Suppressor macrophage treated with lipopolysaccharide for 4 hours (primary cell): Measurements from ENCODE around the gene DYSF.
"Not testable (repeated sequence)": the region's sequence is repeated elsewhere in the genome, so short reads cannot be mapped to it uniquely, and the experiment has no call there.

Experiments
- DNase-seq: peaks from one replicate; pipeline ENCODE4 v3.0.0-alpha.2; 2020

The DYSF gene

DNA sequence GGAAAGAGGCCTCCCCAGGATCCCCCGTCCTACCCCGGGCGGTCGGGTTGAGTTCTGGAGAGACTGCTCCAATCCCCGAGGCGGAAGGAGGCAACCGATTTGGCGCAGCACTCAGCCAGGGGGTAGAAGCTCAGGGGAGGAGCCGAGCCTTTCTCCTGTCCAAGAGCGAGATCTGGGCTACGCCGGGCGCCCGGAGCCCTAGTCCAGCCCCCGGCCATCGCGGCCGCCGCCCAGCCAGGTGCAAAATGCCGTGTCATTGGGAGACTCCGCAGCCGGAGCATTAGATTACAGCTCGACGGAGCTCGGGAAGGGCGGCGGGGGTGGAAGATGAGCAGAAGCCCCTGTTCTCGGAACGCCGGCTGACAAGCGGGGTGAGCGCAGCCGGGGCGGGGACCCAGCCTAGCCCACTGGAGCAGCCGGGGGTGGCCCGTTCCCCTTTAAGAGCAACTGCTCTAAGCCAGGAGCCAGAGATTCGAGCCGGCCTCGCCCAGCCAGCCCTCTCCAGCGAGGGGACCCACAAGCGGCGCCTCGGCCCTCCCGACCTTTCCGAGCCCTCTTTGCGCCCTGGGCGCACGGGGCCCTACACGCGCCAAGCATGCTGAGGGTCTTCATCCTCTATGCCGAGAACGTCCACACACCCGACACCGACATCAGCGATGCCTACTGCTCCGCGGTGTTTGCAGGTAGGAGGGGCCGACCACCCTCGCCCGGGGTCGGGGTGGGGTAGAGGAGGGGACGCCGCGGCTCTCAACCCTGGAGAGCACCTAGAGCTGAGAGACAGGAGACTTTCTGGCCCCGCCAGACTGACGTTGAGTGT lies at the start of gene DYSF:
TSS of gene DYSF (plus strand) at position 158 of the 817 bp plus-strand sequence.
- DNase-seq = peak; percentile 37

- no peak for DNase-seq
Measured at GRCh38 chr2:71409611-71410010, 43.8 kb upstream of the DYSF start.

DNA sequence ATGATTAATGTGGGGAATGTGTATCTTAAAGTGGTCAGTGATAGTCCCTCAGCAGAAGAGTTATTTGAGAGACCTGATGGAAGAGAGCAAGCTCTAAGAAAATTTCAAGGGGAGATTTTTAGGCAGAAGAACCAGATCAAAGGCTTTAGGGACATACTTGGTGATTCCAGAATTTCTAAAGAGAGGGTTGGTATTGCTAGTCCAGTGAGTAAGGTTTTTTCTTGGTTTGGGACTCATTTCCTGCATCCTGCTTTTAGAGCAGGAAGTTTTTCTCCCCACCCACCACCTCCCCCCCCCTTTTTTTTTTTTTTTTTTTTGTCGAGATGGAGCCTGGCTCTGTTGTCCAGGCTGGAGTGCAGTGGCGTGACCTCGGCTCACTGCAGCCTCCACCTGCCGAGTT lies 42.7 kb upstream of the DYSF start:
- no peak for DNase-seq

- DNase-seq = not testable (repeated sequence)
Measured at GRCh38 chr2:71416866-71417265, 36.5 kb upstream of the DYSF start.

- DNase-seq = no peak
Measured at GRCh38 chr2:71417300-71418202, 35.8 kb upstream of the DYSF start.

- no peak for DNase-seq
Measured at GRCh38 chr2:71419145-71419544, 34.2 kb upstream of the DYSF start.

DNA sequence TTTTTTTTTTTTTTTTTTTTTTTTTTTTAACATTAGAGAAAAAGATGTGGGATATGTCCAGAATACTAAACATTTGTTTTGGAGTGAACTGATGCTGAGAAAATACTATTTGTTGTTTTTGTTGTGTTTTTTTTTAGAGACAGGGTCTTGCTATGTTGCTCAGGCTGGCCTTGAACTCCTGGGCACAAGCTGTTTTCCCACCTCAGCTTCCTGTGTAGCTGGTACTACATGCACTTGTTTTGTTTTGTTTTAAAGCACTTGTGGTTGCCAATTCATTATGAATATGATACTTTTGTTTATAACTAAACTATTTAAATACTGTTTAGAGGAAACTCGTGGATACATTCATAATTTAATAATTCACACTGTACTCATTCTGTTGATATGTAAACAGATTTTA lies 33.4 kb upstream of the DYSF start:
- no peak for DNase-seq

GRCh38 chr2:71422786-71423185 lies 30.6 kb upstream of the DYSF start:
- peak; percentile 51 for DNase-seq

GRCh38 chr2:71423817-71424420 lies 29.4 kb upstream of the DYSF start:
- DNase-seq = no peak

- DNase-seq = no peak
Measured at GRCh38 chr2:71426721-71427120, 26.6 kb upstream of the DYSF start.

DNA sequence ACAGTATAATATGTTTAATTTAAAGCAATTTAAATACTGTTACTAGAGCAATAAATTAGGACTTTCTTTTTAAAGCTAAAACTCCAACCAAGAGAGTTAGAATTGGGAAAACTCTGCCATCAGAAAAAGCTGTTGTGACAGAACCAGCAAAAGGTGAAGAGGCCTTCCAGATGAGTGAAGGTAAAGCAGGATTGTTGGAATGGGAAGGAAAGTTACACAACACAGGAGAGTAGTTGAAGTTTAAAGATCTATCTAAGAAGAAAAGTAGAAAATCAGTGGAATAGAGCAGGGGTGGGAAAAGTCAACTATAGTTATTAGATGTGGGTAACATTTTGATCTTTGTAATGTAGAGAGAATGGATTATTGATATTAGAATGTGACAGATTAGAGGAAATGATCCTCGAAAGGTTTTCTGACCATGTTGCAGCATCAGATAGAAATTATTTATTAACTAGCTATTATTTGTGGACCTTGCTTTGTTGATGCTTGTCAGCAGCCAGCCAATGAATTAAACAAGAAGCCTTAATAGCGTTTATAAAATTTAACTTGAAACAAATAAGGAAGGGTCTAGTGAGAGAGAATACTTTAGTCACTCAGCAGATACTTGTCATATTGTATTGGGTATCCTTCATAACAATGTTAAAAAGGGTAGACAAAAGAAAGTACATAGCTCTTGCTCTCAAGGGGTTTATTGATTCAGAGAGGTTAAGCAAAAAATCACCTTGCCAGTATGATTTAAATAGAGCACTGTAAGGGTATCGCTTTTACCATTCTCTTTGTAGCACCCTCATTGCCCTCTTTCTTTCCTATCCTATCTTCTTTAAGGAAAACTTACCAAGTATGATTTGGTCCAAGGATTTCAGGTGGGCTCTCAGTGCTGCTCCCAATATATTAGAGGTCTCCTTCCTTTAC lies 24.6 kb upstream of the DYSF start:
- DNase-seq = no peak

DNA sequence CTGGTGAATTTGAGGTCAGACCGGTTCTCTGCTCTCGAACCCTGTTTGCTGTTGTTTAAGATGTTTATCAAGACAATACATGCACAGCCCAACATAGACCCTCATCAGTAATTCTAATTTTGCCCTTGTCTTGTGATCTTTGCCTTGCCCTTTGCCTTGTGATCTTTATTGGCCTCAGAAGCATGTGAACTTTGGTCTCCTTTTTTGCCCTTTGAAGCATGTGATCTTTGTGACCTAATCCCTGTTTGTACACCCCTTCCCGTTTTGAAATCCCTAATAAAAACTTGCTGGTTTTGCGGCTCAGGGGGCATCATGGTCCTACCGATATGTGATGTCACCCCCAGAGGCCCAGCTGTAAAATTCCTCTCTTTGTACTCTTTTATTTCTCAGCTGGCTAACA lies 8.2 kb upstream of the DYSF start:
- not testable (repeated sequence) for DNase-seq

- no peak for DNase-seq
Measured at GRCh38 chr2:71446505-71446904, 6.9 kb upstream of the DYSF start.

DNA sequence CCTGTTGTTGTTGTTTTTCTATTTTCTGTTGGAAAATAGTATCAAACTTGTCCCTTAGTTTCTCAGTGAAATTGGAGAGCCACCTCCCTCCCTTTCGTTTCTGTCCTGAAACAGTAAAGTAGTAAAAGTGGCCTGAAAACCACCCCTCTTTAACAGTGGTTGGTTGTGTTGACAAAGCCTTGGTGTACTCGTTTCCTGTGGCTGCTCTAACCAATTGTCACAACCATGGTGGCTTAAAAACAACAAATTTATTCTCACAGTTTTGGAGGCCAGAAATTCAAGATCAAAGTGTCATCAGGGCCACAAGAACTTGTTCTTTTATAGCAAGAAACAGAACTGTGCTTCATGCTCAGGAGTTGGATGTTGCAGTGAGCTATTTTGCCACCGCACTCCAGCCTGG lies 4.0 kb upstream of the DYSF start:
- DNase-seq = no peak

DNA sequence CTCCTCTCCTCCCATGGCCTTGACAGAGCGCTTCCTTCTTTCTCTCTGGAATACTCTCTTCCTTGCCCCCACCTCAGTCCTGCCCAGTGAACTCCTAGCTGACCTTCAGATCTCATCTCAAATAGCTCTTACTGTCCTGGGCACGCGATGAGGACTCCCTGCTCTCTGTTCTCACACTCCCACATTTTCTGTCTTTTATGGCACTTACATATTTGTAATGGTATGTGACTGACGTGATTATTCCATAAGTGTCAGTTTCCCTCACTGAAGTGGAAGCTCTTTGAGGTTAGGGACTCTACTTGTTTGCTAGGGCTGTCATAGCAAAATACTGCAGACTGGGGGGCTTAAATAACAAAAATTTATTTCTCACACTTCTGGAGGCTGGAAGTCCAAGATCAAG lies 1.7 kb upstream of the DYSF start:
- DNase-seq = no peak

GRCh38 chr2:71452565-71452964 lies 796 bp upstream of the DYSF start:
- peak; percentile 60 for DNase-seq

DNA sequence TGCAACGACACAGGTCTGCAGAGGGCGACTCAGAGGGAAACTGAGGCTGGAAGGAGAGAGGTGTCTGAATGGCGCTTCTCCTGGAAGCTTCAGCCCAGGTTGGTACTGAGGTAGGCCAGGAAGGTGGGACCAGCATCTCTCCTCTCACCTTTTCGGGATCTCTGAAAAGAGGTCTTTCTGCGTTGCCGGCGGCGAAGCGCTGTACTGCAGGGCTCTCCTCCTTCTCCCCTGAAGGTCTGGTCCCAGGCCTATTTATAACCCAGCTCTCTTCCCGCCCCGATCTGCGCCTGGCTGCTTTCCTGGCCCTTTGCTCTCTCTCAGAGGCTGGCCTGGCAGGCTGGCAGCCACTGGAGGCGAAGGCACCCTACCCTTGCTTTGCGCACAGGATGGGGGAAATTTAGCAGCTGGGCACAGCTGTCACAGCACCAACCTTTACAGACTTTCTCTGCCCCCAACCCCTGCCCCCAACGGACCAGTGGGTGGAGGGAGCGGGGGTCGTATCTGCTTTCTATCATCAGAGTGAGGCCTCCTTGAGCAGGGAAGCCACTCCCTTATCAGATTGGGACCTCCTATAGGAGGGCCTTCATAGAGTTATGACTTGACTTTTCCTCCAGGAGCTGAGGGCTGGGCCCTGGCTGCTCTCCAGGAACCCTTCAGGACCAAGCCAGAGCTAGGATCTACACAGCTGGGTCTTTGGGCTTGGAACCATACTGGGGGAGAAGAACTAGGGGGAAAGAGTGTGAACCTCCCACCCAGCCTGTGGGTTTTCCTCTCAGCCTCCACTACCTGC lies 1.1 kb downstream of the DYSF start:
- DNase-seq = no peak

DNA sequence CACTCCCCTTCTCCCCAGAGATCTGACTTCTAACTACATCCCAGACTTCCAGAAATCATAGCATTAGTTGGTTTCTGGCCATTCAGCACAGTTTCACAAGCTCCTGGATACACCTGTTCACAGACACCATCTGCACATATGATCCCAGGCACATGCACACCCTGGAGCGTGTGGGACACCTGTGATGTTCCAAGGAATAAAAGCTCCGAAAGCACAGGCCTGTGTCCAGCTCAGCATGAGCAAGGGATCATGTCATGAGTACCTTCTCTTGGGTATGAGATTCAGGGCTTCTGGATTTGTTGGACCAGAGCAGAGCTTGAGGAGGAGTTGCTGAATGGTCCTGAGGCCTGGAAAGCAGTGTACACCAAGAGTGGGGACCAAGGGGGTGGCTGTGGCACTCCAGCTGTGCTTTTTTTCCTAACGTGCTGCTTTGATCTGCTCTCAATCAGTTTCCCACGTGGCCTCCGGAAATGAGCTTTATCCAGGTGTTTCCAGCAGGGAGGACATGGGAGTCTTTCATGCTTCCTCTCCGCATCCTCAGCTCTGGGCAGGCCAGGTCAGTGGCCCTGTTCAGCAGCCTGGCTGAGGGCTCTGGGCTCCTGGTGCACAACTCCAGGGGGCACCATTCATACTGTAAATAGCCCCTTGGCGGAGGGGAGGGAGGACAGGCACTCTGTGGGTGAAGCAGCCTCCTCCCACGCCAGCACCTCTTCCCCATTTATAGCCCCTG lies 1.8 kb downstream of the DYSF start:
- DNase-seq = no peak

DNA sequence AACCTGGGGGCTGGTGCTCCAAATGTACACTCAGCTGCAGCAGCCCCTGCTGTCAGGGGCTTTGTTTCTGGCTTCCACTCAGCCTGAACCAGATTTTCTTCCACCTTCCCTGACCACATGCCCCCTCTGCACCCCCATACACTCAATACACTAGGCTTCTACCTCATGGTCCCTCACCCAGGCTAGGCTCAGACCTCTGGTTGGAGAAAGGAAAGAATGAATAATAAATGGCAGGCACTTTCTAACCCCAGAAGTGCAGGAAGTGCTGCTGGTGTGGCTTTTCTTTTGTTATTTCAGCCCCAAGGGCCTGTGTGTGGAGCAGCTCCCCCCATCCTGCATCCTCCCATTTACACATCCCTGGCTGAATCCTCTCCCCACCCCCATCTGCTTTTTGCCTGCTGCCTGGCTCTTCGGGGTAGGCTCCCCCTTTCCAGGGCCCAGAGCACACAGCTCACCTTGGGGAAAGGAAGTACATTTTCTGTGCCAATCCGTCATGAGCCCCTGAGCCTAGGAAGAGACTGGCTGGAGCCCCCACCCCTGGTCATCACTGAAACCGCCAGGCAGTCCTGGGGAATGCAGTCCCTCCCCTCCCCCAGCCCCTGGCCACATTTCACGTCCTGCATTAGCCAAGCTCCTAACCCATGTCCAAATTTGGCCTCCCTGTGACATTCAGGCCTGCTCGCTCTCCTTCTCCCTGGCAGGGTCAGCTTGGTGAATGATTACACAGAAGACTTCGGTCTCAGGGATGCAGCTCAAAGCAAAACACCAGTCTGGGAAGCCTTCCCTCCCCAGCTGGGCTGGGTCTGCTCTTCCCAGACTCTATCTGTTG lies 2.6 kb downstream of the DYSF start:
- no peak for DNase-seq

GRCh38 chr2:71456617-71457016 lies 3.3 kb downstream of the DYSF start:
- no peak for DNase-seq
